Stimulated activated naive CD8-positive, alpha-beta T cell treated with anti-CD3 and anti-CD28 coated beads, Interleukin-15, Interleukin-2, amounts not matched to agents 100 ng/mL and 50 ng/mL, for 24 hours (primary cell): ENCODE measurements around the gene BANF1.
A peak's percentile ranks its signal among the peaks of the same experiment; 100 is the strongest.
"Not testable (repeated sequence)": the region's sequence is repeated elsewhere in the genome, so short reads cannot be mapped to it uniquely, and the experiment has no call there.

Experiments
- H3K27ac Mint-ChIP-seq: one replicate; pipeline ENCODE4 v1.8.0; 2021; ENCODE audit warnings: mild to moderate bottlenecking, mixed read lengths
- H3K27me3 Mint-ChIP-seq: one replicate; pipeline ENCODE4 v1.8.0; 2021; ENCODE audit warnings: mixed read lengths
- H3K36me3 Mint-ChIP-seq: one replicate; pipeline ENCODE4 v1.8.0; 2021; ENCODE audit warnings: low read depth, mixed read lengths
- H3K4me1 Mint-ChIP-seq: one replicate; pipeline ENCODE4 v1.8.0; 2021; ENCODE audit warnings: low read depth, mixed read lengths
- H3K4me3 Mint-ChIP-seq: one replicate; pipeline ENCODE4 v1.8.0; 2021; ENCODE audit warnings: mild to moderate bottlenecking, mixed read lengths
- H3K9me3 Mint-ChIP-seq: one replicate; pipeline ENCODE4 v1.8.0; 2021; ENCODE audit warnings: mixed read lengths

BANF1 gene

DNA sequence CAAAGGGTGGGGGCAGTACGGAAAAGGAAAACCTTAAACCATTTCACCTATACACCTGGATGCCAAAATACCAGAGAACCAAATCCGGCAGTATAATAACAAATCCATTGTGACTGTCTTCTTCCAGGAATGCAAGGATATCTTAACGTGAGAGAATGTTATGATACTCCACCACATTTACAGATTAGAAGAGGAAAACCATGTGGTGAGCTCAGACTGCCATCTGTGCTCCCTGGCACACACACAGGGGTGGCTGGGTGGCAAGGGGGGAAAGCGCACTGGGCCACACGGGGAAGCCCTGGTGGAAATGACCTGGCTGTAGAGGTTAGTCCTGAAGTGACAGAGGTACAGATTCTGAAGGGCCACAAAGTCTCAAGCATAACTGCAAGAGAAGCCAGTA lies 10.2 kb upstream of the BANF1 start:
- H3K9me3 Mint-ChIP-seq = no peaks in the 10 kb centered on the region

DNA sequence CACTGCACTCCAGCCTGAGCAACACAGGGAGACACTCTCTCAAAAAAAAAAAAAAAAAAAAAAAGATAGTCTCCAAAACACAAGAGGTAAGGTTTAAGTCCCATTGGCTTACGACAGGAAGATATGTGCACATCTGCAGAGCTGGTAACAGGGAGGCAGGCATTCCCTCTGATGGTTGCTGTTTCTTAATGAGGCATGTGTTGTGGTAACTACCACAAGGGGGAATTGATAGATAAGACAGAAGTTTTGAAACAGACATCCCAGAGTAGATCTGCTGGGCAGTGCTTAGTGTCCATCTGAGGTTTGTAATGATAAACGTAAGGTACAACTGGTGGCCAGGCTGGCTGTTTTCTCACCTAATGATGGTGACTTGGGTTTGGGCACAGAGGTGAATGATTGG lies 5.0 kb upstream of the BANF1 start:
- Mint-ChIP-seq H3K36me3 (peaks cover 57% of the 10 kb centered on the region), H3K9me3 (no peaks in the 10 kb centered on the region), H3K4me1 (peaks cover 22% of the 10 kb centered on the region), H3K27me3 (no peaks in the 10 kb centered on the region), H3K4me3 (no peak overlapping the region), H3K27ac (no peak overlapping the region)

More for the DNA sequence above, 10.2 kb upstream of the BANF1 start:
- Mint-ChIP-seq H3K27me3 (no peaks in the 10 kb centered on the region), H3K27ac (no peak overlapping the region), H3K4me3 (no peak overlapping the region), H3K36me3 (peaks cover 26% of the 10 kb centered on the region), H3K4me1 (peaks cover 5% of the 10 kb centered on the region)

DNA sequence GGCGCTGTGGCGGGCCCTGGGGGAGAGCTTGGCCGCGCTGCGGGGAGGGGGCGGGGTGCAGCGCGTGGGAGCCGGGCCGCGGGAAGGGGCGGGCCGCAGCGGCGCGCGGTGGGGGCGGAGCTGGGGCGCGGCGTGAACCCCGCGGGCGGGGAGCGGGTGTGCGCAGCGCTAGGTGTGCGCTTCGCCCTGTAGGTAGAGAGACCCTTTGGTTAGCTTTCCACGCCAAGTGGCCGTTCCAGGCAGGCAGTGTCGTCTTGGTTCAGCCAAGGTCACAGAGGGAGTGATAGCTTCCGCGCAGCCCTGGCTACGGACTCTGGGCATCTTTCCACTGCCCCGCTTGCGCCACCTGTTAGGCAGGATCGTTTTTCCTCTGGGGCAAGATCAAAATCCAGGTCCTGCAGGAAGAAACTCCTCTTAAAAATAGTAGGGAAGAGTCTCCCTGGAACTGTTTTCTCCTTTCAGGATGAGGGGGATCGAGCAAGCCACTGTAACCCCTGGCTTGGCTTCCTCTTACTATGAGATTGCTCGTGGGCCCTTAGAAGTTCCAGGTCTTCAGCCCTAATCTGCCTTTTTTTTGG lies 434 bp downstream of the BANF1 start:
- Mint-ChIP-seq H3K27ac (peak overlapping the region; percentile 99), H3K4me3 (peak overlapping the region; percentile 100)

DNA sequence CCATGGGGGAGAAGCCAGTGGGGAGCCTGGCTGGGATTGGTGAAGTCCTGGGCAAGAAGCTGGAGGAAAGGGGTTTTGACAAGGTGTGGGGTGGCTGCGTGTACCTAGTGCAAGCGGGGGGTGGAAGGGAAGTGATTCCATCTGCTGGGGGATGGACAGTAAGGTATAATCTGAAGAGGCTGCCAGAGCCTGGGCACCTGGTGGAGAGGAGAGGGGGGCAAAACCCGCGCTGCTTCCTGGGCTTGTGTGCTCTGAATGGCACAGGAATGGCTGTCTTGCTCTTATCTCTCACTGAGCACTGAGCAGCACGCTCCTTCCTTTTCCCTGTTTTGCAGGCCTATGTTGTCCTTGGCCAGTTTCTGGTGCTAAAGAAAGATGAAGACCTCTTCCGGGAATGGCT lies 988 bp downstream of the BANF1 start:
- Mint-ChIP-seq H3K27ac (peak overlapping the region; percentile 89), H3K9me3 (no peaks in the 10 kb centered on the region), H3K4me3 (peak overlapping the region; percentile 100), H3K4me1 (peaks cover 46% of the 10 kb centered on the region), H3K36me3 (peaks cover 60% of the 10 kb centered on the region), H3K27me3 (no peaks in the 10 kb centered on the region)

More for the DNA sequence above, 434 bp downstream of the BANF1 start:
- no peaks in the 10 kb centered on the region for H3K9me3 Mint-ChIP-seq
- H3K36me3 Mint-ChIP-seq = peaks cover 63% of the 10 kb centered on the region
- no peaks in the 10 kb centered on the region for H3K27me3 Mint-ChIP-seq
- peaks cover 46% of the 10 kb centered on the region for H3K4me1 Mint-ChIP-seq

DNA sequence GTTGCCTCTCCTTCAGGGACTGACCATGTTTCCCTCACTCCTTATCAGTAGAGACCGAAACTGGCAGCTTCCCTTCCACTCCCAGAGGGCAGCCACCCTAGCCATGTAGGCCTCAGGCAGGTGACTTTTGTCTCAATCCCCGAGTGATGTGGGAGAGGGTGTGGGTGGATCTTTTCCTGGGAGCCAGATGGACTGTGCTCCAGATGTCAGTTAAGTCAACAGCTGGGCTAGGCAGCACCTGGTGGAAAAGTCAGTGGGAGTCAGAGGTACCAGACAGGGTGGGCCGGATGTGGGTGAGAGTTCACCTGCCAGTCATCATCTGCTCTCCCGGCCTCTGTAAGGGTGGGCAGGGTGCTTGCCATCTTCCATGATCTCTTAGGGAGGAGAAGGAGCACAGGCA lies 1.9 kb downstream of the BANF1 start:
- H3K4me1 Mint-ChIP-seq = peaks cover 44% of the 10 kb centered on the region
- peak overlapping the region; percentile 59 for H3K4me3 Mint-ChIP-seq
- no peaks in the 10 kb centered on the region for H3K27me3 Mint-ChIP-seq
- no peak overlapping the region for H3K27ac Mint-ChIP-seq
- peaks cover 52% of the 10 kb centered on the region for H3K36me3 Mint-ChIP-seq
- H3K9me3 Mint-ChIP-seq = no peaks in the 10 kb centered on the region

DNA sequence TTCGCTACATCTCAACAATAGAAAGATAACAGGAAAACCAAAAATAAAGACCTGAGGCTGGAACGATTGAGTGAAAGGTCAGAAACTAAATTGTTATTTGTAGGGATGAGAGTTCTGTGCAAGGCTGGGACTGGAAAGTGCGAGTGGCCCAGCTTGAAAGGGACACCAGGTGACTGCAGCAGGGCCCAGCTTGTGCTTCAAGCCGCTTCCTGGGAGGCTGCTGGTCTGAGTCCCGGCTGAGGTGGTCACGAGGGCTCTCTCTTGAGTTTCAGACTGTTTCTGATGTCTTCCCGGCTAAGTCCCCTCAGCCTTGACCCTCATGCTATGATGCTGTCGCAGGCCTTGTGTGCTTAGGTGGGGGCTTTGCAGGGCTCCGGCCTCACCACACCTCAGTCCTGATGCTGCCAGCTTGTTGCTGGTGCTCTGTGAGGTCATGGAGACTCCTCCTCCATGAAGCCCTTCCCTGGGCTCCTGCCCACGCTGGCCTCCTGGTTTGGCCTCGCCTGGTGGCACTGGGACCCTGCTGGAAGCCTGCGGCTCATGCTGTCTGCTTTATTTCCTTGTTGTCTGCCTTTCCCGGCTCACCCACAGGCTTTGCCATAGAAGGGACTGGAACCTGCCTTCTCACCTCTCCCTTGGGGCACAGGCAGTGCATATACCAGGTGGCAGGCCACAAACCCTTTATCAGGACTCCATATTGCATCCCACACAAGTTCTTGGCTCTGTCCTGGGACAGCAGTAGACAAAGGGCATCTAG lies 4.0 kb downstream of the BANF1 start:
- H3K4me3 Mint-ChIP-seq = no peak overlapping the region
- H3K9me3 Mint-ChIP-seq = no peaks in the 10 kb centered on the region
- H3K4me1 Mint-ChIP-seq = peaks cover 29% of the 10 kb centered on the region
- H3K36me3 Mint-ChIP-seq = peaks cover 35% of the 10 kb centered on the region
- no peak overlapping the region for H3K27ac Mint-ChIP-seq
- no peaks in the 10 kb centered on the region for H3K27me3 Mint-ChIP-seq

DNA sequence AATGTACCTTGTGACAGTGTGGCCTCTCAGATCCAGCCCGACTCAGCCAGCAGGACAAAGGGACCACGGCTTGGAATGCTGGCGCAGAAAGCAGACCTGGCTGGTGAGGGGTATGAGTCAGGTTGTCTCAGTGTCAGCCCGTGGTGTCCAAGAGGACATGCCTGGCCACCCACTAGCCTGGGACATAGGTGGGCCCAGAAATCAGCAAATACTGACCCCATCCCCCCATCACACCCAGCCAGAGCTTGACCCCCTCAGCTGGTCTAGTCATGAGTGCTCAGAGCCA lies 4.5 kb downstream of the BANF1 start:
- Mint-ChIP-seq H3K27me3 (no peaks in the 10 kb centered on the region), H3K4me1 (peaks cover 27% of the 10 kb centered on the region), H3K9me3 (no peaks in the 10 kb centered on the region), H3K27ac (no peak overlapping the region), H3K36me3 (peaks cover 29% of the 10 kb centered on the region), H3K4me3 (no peak overlapping the region)

DNA sequence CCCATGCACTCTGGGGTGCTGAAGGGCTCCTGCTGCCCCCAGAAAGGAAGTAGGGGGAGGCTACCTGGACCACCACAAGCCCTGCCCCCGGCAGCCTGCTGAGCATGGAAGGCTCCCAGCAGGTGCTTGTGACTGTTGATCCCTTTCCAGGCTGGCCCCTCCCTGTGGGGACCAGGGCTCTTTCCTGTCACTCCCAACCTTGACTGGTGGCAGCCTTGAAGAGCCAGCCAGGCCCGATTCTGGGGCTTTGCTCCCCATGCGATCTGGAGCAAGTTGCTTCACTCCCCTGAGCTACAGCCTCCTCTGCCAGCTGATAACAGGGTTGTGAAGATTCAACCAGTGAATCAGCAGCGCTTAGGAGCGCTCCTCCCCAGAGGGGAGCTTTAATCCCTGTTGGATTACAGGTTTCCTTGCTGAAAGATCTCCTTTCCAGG lies 4.9 kb downstream of the BANF1 start:
- Mint-ChIP-seq H3K9me3 (no peaks in the 10 kb centered on the region), H3K4me1 (peaks cover 25% of the 10 kb centered on the region), H3K4me3 (no peak overlapping the region), H3K27ac (no peak overlapping the region), H3K27me3 (no peaks in the 10 kb centered on the region), H3K36me3 (peaks cover 28% of the 10 kb centered on the region)

GRCh38 chr11:66008095-66008467 lies 5.8 kb downstream of the BANF1 start:
- Mint-ChIP-seq H3K9me3 (no peaks in the 10 kb centered on the region), H3K4me1 (peaks cover 20% of the 10 kb centered on the region), H3K27me3 (no peaks in the 10 kb centered on the region), H3K36me3 (peaks cover 23% of the 10 kb centered on the region), H3K4me3 (no peak overlapping the region), H3K27ac (no peak overlapping the region)

- H3K9me3 Mint-ChIP-seq = no peaks in the 10 kb centered on the region
- peaks cover 15% of the 10 kb centered on the region for H3K4me1 Mint-ChIP-seq
- no peak overlapping the region for H3K27ac Mint-ChIP-seq
- peaks cover 18% of the 10 kb centered on the region for H3K36me3 Mint-ChIP-seq
- no peaks in the 10 kb centered on the region for H3K27me3 Mint-ChIP-seq
- H3K4me3 Mint-ChIP-seq = no peak overlapping the region
These were observed 6.3 kb downstream of the BANF1 start for GRCh38 chr11:66008468-66009101.

DNA sequence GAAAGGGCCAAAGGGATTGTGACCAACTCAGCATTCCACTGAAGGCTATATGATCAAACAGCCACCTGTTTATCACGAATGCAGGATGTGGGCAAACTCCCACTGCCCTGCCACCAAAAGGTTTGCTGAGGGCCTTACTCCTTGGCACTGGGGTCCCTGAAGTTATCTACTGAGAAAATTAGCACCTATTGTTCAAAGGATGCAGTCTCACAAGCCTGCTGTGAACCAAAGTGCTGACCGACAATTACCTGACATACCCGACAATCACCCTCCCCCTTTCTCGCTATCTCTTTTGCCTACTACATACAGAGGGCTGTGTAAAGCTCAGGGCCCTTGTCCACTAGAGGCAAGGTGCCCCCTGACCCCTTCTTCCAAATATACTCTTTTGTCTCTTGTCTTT lies 7.7 kb downstream of the BANF1 start:
- not testable (repeated sequence) for H3K27me3 Mint-ChIP-seq, H3K27ac Mint-ChIP-seq, H3K4me1 Mint-ChIP-seq, H3K9me3 Mint-ChIP-seq, H3K4me3 Mint-ChIP-seq, H3K36me3 Mint-ChIP-seq

GRCh38 chr11:66011239-66011784 lies 9.0 kb downstream of the BANF1 start:
- Mint-ChIP-seq H3K27me3 (peaks cover 5% of the 10 kb centered on the region), H3K9me3 (no peaks in the 10 kb centered on the region), H3K4me3 (no peak overlapping the region), H3K4me1 (no peaks in the 10 kb centered on the region), H3K36me3 (no peaks in the 10 kb centered on the region), H3K27ac (no peak overlapping the region)

- H3K27ac Mint-ChIP-seq = no peak within 1 kb of the TSS
- no peaks in the 10 kb centered on the region for H3K4me1 Mint-ChIP-seq
- H3K9me3 Mint-ChIP-seq = no peaks in the 10 kb centered on the region
- H3K27me3 Mint-ChIP-seq = peaks cover 5% of the 10 kb centered on the region
- H3K4me3 Mint-ChIP-seq = no peak within 1 kb of the TSS
- H3K36me3 Mint-ChIP-seq = no peaks in the 10 kb centered on the region
These were observed 9.5 kb downstream of the BANF1 start, which contains the start of gene CST6 for GRCh38 chr11:66011785-66012303. Gene CST6, plus strand, starts transcription at chr11:66012008. Its CDS starts 37 bp downstream, at chr11:66012045.

DNA sequence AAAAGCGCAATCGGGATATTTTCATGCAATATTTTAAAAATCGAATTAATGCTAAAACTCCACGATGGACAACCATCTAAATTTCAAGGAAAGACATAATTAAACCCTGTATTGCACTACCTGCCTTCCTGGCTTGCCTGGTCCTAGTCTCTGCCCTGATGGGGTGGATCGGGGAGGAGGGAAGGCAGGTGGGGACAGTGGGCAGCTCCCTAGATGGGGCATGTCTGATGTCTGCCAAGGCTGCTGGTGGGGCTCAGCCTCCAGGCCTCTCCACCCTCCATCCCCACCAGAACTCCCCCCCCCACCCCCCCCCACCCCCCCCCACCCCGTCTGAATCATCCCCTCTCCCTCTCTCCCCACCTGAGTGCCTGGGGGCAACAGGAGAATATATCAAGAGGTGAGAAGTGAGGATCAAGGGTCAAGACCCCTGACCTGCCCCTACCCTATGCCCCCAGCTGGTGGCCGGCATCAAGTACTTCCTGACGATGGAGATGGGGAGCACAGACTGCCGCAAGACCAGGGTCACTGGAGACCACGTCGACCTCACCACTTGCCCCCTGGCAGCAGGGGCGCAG lies 10.2 kb downstream of the BANF1 start:
- Mint-ChIP-seq H3K9me3 (no peaks in the 10 kb centered on the region), H3K36me3 (no peaks in the 10 kb centered on the region), H3K27me3 (peaks cover 5% of the 10 kb centered on the region), H3K4me3 (no peak overlapping the region), H3K27ac (no peak overlapping the region), H3K4me1 (peaks cover 1% of the 10 kb centered on the region)
